CD4-positive, alpha-beta T cell treated with Interleukin-12 subunit alpha and Interleukin-12 subunit beta, for 1 hour (primary cell): ENCODE data around the gene ZNF598.
A peak's percentile ranks its signal among the peaks of the same experiment; 100 is the strongest.

ENCODE experiments used
- DNase-seq: peaks from one replicate; pipeline ENCODE4 v3.0.0-alpha.2; 2020

Gene ZNF598

GRCh38 chr16:1990101-1990350, 19.6 kb downstream of the ZNF598 start:
- no peak for DNase-seq

DNA sequence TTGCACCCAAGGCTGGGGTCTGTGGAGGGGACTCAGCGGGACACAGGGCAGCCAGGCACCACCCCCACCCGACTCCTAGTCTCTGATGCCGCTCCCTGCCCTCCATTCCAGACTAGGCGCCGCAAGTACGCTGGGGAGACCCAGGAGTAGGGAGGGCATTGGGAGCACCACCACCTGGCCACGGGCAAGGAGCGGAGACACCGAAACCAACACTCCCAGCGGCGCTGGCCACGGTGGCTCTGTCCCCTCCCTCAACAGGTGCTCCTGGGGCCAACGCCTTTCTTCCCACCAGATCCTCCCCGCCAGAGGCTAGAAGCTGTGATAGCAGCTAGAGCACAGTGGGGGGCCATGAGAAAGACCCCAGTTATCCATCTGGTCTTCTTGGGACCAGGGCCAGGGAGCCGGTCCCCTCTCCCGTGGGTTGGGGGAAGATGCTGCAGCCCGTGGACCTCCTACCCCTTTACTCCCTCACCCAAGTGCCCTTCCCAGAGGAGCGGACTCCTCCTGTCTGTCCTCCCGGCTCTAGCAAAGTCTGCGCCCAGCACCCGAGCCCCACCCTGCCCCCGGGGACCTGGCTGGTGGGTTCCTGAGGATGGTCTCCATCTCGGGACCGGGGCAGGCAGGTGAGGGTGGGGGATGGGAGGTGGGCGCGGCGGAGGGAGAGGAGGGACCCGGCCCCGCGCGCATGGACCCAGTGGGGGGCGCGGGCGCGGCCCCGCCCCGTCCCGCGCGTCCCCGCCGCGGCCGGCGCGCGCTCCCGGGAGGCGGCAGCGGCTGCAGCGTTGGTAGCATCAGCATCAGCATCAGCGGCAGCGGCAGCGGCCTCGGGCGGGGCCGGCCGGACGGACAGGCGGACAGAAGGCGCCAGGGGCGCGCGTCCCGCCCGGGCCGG, 20.2 kb downstream of the ZNF598 start, which contains the start of gene SYNGR3:
Gene SYNGR3, plus strand, starts transcription at position 762 of the 892 bp plus-strand sequence. CDS start 133 bp downstream, outside the sequence.
- DNase-seq = no peak

GRCh38 chr16:1987198-1987597, 22.4 kb downstream of the ZNF598 start:
- DNase-seq = no peak

- DNase-seq = no peak
These were observed 24.0 kb downstream of the ZNF598 start for GRCh38 chr16:1985466-1986150.

GRCh38 chr16:1984347-1985225, 25.0 kb downstream of the ZNF598 start:
- no peak for DNase-seq

DNA sequence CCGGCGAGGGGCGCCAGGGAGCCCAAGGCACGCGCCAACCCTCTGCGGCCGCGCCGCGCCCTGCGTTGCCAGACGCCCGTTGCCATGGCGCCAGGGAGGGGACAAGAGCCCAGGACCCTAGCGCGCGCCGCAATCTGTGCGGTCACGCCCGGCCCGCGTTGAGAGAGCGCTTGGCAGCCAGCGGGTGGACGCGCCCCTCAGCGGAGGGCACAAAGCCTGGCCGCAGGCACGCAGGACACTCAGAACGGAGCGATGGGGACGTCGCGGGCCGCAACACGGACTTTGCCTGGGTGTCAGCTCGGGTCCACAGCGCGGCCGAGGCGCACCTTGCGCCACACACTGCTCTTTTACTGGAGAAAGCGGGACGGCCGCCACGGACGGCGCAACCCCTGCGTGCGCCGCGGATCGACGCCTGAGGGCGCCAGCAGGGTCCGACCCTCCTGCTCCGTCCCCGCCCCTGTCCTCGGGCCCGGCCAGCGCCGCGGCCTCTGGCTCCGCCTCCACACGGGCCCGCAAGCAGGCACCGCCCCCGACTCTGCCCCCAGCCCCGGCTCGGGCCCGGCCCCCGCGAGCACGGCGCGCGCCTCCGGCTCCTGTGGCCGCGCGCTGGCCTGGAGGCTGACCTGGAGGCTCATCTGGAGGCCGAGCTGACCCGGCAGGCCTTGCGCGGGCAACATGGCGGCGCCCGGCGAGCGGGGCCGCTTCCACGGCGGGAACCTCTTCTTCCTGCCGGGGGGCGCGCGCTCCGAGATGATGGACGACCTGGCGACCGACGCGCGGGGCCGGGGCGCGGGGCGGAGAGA, 25.9 kb downstream of the ZNF598 start, which contains the start of gene GFER:
Gene GFER, plus strand, starts transcription at position 650 of the 803 bp plus-strand sequence. Its CDS starts 26 bp downstream, at position 676.
- peak; percentile 81 for DNase-seq

DNA sequence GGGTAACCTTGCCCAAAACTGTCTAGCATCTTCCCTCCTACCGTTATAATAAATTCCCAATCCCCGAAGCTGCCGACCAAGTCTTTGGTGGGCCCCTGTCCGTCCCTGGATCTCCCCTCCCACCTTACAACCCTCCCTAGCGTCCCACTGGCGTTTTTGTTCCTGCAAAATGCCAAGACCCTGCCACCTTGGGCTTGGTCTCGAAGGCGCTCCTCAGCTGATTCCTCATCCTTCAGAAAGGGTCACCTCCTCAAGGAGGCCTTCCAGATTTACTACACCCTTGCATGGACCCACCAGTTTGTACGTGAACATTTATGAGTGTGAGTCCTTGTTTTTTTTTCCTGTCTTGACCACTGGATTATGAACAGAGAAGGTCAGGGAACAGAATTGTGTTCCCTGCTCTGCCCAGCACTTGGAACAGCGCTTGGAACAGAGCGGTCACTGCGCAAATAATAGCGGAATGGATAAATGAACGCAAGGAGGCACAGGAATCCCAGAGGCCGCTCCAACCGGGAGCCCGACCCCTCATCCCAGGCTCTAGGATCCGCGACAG, 26.6 kb downstream of the ZNF598 start:
- DNase-seq = no peak

- no peak for DNase-seq
These were observed 27.6 kb downstream of the ZNF598 start for GRCh38 chr16:1982013-1982433.

GRCh38 chr16:1981398-1981836, 28.2 kb downstream of the ZNF598 start, which contains the start of gene NOXO1:
Gene NOXO1, minus strand, starts transcription at chr16:1981469. Its CDS starts 290 bp downstream, at chr16:1981179.
- DNase-seq = no peak

GRCh38 chr16:1980770-1981087, 28.9 kb downstream of the ZNF598 start:
- DNase-seq = no peak

DNA sequence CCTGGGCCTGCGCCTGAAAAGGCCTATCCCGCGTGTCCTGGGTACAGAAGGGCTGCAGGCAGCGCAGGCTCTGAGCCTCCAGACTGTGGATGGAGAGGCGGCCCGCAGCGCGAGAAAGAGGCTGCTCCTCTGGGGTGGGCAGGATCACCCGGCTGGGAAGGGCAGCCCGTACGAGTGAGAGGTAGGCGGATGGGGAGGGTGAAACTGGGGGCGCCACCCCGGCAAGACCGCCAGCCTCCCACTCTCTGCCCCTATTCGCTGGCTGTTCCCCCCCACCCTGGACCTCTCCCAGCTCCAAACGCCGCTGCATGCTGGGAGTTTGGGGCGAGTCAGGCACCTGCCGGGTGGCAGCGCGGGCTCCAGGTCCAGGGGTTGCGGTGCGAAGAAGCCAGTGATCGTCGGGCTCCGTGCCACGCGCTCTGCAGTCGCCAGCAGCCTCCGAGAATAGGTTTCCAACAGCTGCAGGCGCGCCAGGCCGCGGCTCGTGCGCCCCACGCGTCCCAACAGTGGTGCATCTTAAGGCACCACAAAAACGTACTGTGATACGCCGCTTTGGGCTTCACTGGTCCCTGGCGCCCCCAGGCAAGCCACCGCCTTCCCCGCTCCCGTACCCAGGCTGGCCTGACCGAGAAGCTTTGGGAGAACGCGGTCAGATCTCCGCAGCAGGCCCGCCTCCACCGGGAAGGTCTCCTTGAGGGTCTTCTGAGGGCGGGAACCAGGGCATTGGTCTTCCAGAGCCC, 29.4 kb downstream of the ZNF598 start:
- no peak for DNase-seq

DNA sequence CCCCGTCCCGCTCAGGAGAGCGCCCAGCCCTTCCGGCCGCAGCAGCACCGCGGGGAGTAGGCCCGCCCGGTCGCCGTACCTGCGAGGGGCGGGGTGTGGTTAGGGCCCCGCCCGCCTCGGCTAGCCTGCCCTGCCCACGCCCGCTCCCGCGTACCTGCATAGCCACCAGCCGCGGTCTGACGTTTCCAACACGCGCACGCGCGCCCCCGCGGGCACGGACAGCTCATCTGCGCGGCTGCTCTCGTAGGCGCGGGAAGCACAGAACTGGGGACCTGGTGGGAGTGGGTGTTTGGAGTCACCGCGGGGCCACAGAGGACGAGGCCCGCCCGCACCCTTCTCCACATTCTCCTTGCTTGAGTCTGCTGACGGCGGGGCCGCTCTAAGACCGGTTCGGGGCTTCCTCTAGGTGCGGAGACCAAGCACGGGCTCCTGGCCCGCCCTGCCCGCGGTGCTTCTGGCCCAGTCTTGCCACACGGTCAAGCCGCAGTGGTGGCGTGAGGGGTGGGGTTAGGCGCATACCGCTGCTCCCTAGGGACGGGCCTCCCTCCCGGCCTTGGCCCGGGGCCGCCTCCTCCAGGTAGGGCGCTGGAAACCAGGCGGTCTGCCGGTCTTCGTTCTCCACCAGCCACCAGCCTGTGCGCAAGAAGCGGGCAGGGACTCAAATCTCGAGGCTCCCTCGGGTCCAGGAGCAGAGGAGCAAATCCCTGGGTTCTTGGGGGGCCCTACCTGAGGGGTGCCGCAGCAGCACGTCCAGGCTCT, 30.2 kb downstream of the ZNF598 start:
- peak; percentile 48 for DNase-seq

- DNase-seq = no peak
These were observed 31.0 kb downstream of the ZNF598 start for GRCh38 chr16:1978476-1979120.

DNA sequence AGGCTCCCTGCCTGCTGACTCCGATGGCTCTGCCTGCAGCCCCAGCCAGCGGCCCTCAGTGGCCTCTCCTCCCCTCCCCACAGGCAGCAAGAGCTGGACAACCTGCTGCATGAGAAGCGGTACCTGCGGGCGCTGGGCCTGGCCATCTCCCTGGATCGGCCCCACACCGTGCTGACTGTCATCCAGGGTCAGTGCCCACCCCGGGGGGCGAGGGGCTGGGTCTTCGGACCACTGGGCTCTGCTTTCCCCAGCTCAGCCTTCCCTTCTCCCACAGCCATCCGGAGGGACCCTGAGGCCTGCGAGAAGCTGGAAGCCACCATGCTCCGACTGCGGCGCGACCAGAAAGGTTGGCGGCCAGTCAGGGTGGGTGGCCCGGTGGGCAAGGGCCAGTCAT, 31.7 kb downstream of the ZNF598 start:
- DNase-seq = no peak

- DNase-seq = no peak
These were observed 32.4 kb downstream of the ZNF598 start for GRCh38 chr16:1976951-1977874.

DNA sequence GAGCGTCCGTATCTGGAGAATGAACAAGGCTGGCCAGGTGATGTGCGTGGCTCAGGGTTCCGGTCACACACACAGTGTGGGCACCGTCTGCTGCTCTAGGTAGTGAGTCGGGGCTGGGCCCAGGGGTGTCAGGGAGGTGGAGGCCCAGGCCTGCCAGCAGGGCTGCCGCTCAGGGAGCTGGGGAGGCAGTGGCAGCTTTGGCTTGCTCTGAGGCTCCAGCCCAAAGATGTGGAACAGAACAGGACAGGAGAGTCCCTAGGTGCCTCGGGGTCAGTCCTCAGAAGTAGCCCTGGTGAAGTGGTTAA, 33.5 kb downstream of the ZNF598 start:
- no peak for DNase-seq

DNA sequence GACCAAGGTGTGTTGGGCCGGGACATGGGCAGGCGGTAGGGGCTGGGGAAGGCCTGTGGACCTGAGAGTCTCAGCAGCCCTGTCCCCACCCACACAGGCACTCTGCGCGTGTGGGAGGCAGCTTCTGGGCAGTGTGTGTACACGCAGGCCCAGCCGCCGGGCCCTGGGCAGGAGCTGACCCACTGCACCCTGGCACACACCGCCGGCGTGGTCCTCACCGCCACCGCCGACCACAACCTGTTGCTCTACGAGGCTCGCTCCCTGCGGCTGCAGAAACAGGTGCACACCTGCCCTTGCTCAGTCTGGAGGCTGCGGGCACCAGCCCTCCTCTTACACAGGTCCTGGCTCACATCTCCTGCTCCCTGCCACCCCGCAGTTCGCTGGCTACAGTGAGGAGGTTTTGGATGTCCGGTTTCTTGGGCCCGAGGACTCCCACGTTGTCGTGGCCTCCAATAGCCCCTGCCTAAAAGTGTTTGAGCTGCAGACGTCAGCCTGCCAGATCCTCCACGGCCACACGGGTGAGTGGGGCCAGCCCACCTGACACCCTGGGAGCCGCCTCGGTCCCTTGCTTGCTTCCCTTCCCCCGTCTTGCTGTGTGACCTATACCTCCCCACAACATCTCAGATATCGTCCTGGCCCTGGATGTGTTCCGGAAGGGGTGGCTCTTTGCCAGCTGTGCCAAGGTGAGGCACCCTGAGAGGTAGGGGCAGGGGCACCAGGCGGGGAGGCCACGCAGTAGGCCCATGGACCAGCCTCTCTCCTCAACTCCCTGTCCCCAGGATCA, 34.0 kb downstream of the ZNF598 start:
- no peak for DNase-seq
